Amniotic epithelial cell (primary cell): Measurements from ENCODE around the gene SLFN12.
"Not testable (repeated sequence)": the region's sequence is repeated elsewhere in the genome, so short reads cannot be mapped to it uniquely, and the experiment has no call there.

Experiments
- DNase-seq: peaks from one replicate; pipeline ENCODE4 v3.0.0-alpha.2; 2010; ENCODE audit warnings: low read depth

Gene SLFN12

GRCh38 chr17:35407531-35407930, 24.8 kb downstream of the SLFN12 start:
- no peak for DNase-seq

GRCh38 chr17:35406568-35406967, 25.7 kb downstream of the SLFN12 start:
- no peak for DNase-seq

GRCh38 chr17:35404360-35404759, 27.9 kb downstream of the SLFN12 start:
- peak; percentile 55 for DNase-seq

- not testable (repeated sequence) for DNase-seq
These were observed 38.5 kb downstream of the SLFN12 start for GRCh38 chr17:35393783-35394182.

- DNase-seq, result peak; percentile 11
These were observed 41.6 kb downstream of the SLFN12 start for GRCh38 chr17:35390663-35391062.

- no peak for DNase-seq
These were observed 42.1 kb downstream of the SLFN12 start for GRCh38 chr17:35390156-35390555.

- no peak for DNase-seq
These were observed 44.8 kb downstream of the SLFN12 start for GRCh38 chr17:35387496-35387895.

- no peak for DNase-seq
These were observed 54.6 kb downstream of the SLFN12 start for GRCh38 chr17:35377706-35378105.

- DNase-seq, result no peak
These were observed 55.2 kb downstream of the SLFN12 start for GRCh38 chr17:35377068-35377467.

- DNase-seq, result peak; percentile 7
These were observed 56.1 kb downstream of the SLFN12 start for GRCh38 chr17:35376245-35376644.

GRCh38 chr17:35374766-35375344, 57.4 kb downstream of the SLFN12 start:
- no peak for DNase-seq

- DNase-seq, result peak; percentile 51
These were observed 58.1 kb downstream of the SLFN12 start for GRCh38 chr17:35373984-35374765.

- peak; percentile 83 for DNase-seq
These were observed 58.7 kb downstream of the SLFN12 start, which contains the start of gene SLFN11 for GRCh38 chr17:35373534-35373983. TSS of gene SLFN11 (minus strand) at chr17:35373621. CDS start at chr17:35363807, 9,814 bp downstream.

GRCh38 chr17:35372846-35373533, 59.3 kb downstream of the SLFN12 start:
- DNase-seq, result no peak

GRCh38 chr17:35371934-35372333, 60.4 kb downstream of the SLFN12 start:
- DNase-seq, result no peak

GRCh38 chr17:35368081-35368830, 64.0 kb downstream of the SLFN12 start:
- peak; percentile 16 for DNase-seq

GRCh38 chr17:35361027-35361426, 71.3 kb downstream of the SLFN12 start:
- no peak for DNase-seq
